Neural cell (in vitro differentiated cells): ENCODE measurements around the gene SEC22A. TPM values are rescaled to one million over a fixed set of nuclear protein-coding genes. Genes with fewer than 3 reads are reported as not detected.

Experiments used
- H2AFZ ChIP-seq: fragments of 200-600, 300-800 bp; sonication (generic), shearing (Covaris generic); 2 replicates; pipeline ENCODE4 v1.6.0; 2014; ENCODE audit warnings: low read depth, mild to moderate bottlenecking, antibody characterized with exemption, low read length, moderate library complexity
- H3F3A ChIP-seq: fragments of 200-600 bp; shearing (Covaris generic); 2 replicates; pipeline ENCODE4 v1.6.1; 2016; ENCODE audit warnings: mild to moderate bottlenecking, moderate library complexity, mixed read lengths, antibody characterized with exemption, low read length; ENCODE audit not compliant: insufficient read depth, poor library complexity, severe bottlenecking
- H3K27ac ChIP-seq: fragments of 200-600, 300-800 bp; sonication (generic), shearing (Covaris generic); 2 replicates; pipeline ENCODE4 v1.5.1; 2014; ENCODE audit warnings: mild to moderate bottlenecking, low read length, moderate library complexity
- H3K27me3 ChIP-seq: fragments of 300-800, 200-600 bp; sonication (generic), shearing (Covaris generic); 2 replicates; pipeline ENCODE4 v1.6.0; 2014; ENCODE audit warnings: mild to moderate bottlenecking, low read depth, low read length, moderate library complexity; ENCODE audit not compliant: insufficient read depth
- H3K36me3 ChIP-seq: fragments of 300-800, 200-600 bp; sonication (generic), shearing (Covaris generic); 2 replicates; pipeline ENCODE4 v1.5.1; 2014; ENCODE audit warnings: mild to moderate bottlenecking, antibody characterized with exemption, low read length, moderate library complexity; ENCODE audit not compliant: insufficient read depth
- H3K4me2 ChIP-seq: fragments of 300-800, 200-600 bp; sonication (generic), shearing (Covaris generic); 2 replicates; pipeline ENCODE4 v1.6.0; 2014; ENCODE audit warnings: mild to moderate bottlenecking, low read length
- H3K4me3 ChIP-seq: fragments of 300-800, 200-600 bp; sonication (generic), shearing (Covaris generic); 2 replicates; pipeline ENCODE4 v1.5.1; 2014; ENCODE audit warnings: mild to moderate bottlenecking, low read length, moderate library complexity
- H3K79me2 ChIP-seq: fragments of 200-600 bp; shearing (Covaris generic); replicated peaks from 2 replicates; pipeline ENCODE4 v1.6.0; 2014; ENCODE audit warnings: mild to moderate bottlenecking, low read length, moderate library complexity; ENCODE audit not compliant: insufficient read depth
- H3K9ac ChIP-seq: fragments of 300-800, 200-600 bp; sonication (generic), shearing (Covaris generic); 2 replicates; pipeline ENCODE4 v1.6.1; 2016; ENCODE audit warnings: mild to moderate bottlenecking, low read length, mixed read lengths
- H3K9me2 ChIP-seq: fragments of 200-600 bp; shearing (Covaris generic); 2 replicates; pipeline ENCODE4 v1.6.1; 2016; ENCODE audit warnings: mild to moderate bottlenecking, low read length, mixed read lengths; ENCODE audit not compliant: insufficient read depth
- H3K9me3 ChIP-seq: fragments of 200-600, 300-800 bp; sonication (generic), shearing (Covaris generic); 2 replicates; pipeline ENCODE4 v1.6.1; 2016; ENCODE audit warnings: mild to moderate bottlenecking, mixed run types, low read length, moderate library complexity, mixed read lengths
- H4K20me1 ChIP-seq: fragments of 200-600 bp; shearing (Covaris generic); 2 replicates; pipeline ENCODE4 v1.6.1; 2016; ENCODE audit warnings: mild to moderate bottlenecking, mixed run types; ENCODE audit not compliant: insufficient read depth
- EZH2 ChIP-seq: fragments of 200-600, 300-800 bp; shearing (Covaris generic), sonication (generic); IDR thresholded peaks from 2 replicates; pipeline ENCODE4 v1.6.1; 2014; ENCODE audit warnings: antibody characterized with exemption, low read length, borderline replicate concordance, mild to moderate bottlenecking; ENCODE audit not compliant: insufficient read depth, poor library complexity, severe bottlenecking
- POLR2AphosphoS5 ChIP-seq: IDR thresholded peaks from 2 replicates; pipeline ENCODE4 v1.6.1; 2012
- RAD21 ChIP-seq: fragments of 450-650 bp; conservative IDR thresholded peaks from 2 replicates; pipeline ENCODE4 v1.6.1; 2014; ENCODE audit warnings: antibody characterized with exemption, mild to moderate bottlenecking, moderate library complexity
- SMC3 ChIP-seq: fragments of 450-650 bp; conservative IDR thresholded peaks from 2 replicates; pipeline ENCODE4 v1.6.1; 2014; ENCODE audit warnings: antibody characterized with exemption, mild to moderate bottlenecking, moderate library complexity; ENCODE audit not compliant: poor library complexity
- TAF1 ChIP-seq: IDR thresholded peaks from 2 replicates; pipeline ENCODE4 v1.6.1; 2012; ENCODE audit warnings: low read depth
- polyA plus RNA-seq: library from polyadenylated mRNA; depleted of rRNA; stranded (reverse); fragments of >200 nt; gene quantifications from 2 replicates; pipeline ENCODE4 v1.2.3, GENCODE V29; 2014
- TF ChIP-seq, protein P1 (sequence below): IDR thresholded peaks from 2 replicates; pipeline ENCODE4 v1.6.1; 2012; ENCODE audit warnings: borderline replicate concordance
- TF ChIP-seq, protein P2 (sequence below): fragments of 450-650 bp; IDR thresholded peaks from 2 replicates; pipeline ENCODE4 v1.5.1; 2014; ENCODE audit warnings: antibody characterized with exemption, mild to moderate bottlenecking, moderate library complexity; ENCODE audit not compliant: poor library complexity, severe bottlenecking

The SEC22A gene
- polyA plus RNA-seq, 1 donor from 2014 or later: 44.0 TPM

GRCh38 chr3:123186695-123187094, 15.0 kb upstream of the SEC22A start:
- Histone ChIP-seq H3K36me3 (no peaks in the 10 kb centered on the region), H3K79me2 (no peaks in the 10 kb centered on the region), H3K27me3 (no peaks in the 10 kb centered on the region), H3K9me3 (no peaks in the 10 kb centered on the region), H3K9ac (no peak overlapping the region), H3F3A (no peaks in the 10 kb centered on the region), H4K20me1 (no peaks in the 10 kb centered on the region), H2AFZ (no peak overlapping the region), H3K4me2 (no peak overlapping the region), H3K4me3 (no peak overlapping the region), H3K27ac (no peak overlapping the region), H3K9me2 (no peaks in the 10 kb centered on the region)
- TF ChIP-seq SMC3 (no peak), POLR2AphosphoS5 (no peak)
- TF ChIP-seq, protein P1, sequence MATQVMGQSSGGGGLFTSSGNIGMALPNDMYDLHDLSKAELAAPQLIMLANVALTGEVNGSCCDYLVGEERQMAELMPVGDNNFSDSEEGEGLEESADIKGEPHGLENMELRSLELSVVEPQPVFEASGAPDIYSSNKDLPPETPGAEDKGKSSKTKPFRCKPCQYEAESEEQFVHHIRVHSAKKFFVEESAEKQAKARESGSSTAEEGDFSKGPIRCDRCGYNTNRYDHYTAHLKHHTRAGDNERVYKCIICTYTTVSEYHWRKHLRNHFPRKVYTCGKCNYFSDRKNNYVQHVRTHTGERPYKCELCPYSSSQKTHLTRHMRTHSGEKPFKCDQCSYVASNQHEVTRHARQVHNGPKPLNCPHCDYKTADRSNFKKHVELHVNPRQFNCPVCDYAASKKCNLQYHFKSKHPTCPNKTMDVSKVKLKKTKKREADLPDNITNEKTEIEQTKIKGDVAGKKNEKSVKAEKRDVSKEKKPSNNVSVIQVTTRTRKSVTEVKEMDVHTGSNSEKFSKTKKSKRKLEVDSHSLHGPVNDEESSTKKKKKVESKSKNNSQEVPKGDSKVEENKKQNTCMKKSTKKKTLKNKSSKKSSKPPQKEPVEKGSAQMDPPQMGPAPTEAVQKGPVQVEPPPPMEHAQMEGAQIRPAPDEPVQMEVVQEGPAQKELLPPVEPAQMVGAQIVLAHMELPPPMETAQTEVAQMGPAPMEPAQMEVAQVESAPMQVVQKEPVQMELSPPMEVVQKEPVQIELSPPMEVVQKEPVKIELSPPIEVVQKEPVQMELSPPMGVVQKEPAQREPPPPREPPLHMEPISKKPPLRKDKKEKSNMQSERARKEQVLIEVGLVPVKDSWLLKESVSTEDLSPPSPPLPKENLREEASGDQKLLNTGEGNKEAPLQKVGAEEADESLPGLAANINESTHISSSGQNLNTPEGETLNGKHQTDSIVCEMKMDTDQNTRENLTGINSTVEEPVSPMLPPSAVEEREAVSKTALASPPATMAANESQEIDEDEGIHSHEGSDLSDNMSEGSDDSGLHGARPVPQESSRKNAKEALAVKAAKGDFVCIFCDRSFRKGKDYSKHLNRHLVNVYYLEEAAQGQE: no peak

GRCh38 chr3:123188058-123188457, 13.7 kb upstream of the SEC22A start:
- Histone ChIP-seq H3K9ac (no peak overlapping the region), H2AFZ (no peak overlapping the region), H3K9me3 (no peaks in the 10 kb centered on the region), H3K36me3 (no peaks in the 10 kb centered on the region), H3K9me2 (no peaks in the 10 kb centered on the region), H3K4me3 (no peak overlapping the region), H3K79me2 (no peaks in the 10 kb centered on the region), H3F3A (no peaks in the 10 kb centered on the region), H4K20me1 (no peaks in the 10 kb centered on the region), H3K4me2 (no peak overlapping the region), H3K27ac (no peak overlapping the region), H3K27me3 (no peaks in the 10 kb centered on the region)
- TF ChIP-seq, protein P1: no peak
- TF ChIP-seq EZH2: no peak
- no peak for TF ChIP-seq POLR2AphosphoS5
- no peak for TF ChIP-seq TAF1
- TF ChIP-seq RAD21: no peak

DNA sequence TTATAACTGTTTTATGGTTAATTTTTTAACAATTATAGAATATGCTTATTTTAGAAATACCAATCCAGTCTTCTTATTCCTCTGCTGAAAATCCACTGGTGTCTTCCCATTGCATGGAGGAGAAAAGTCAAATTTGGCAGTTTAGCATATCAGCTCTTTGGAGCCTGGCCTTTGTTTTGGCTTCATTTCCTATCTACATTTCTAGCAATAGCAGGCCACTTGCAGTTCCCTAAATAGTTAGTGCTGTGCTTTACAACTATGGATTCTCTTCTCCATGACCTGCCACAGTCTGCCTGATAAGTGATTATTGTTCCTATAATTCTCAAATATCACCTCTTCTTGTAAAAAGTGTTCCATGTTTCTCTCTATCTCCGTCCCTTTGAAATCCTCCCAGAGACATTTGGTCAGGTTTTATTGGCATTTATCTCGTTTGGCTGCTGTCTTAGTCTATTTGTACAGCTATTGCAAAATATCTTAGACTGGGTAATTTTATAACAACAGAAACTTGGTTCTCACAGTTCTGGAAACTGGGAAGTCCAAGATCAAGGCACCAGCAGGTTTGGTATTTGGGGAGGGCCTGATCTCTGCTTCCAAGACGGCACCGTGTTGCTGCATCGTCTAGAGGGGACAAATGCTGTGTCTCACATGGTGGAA, 8.2 kb upstream of the SEC22A start:
- H3K27me3 ChIP-seq: no peaks in the 10 kb centered on the region
- H3K4me3 ChIP-seq: no peak overlapping the region
- no peaks in the 10 kb centered on the region for H3K79me2 ChIP-seq
- H3K4me2 ChIP-seq: no peak overlapping the region
- no peaks in the 10 kb centered on the region for H3K36me3 ChIP-seq
- H4K20me1 ChIP-seq: no peaks in the 10 kb centered on the region
- H2AFZ ChIP-seq: no peak overlapping the region
- H3F3A ChIP-seq: no peaks in the 10 kb centered on the region
- TF ChIP-seq, protein P2, sequence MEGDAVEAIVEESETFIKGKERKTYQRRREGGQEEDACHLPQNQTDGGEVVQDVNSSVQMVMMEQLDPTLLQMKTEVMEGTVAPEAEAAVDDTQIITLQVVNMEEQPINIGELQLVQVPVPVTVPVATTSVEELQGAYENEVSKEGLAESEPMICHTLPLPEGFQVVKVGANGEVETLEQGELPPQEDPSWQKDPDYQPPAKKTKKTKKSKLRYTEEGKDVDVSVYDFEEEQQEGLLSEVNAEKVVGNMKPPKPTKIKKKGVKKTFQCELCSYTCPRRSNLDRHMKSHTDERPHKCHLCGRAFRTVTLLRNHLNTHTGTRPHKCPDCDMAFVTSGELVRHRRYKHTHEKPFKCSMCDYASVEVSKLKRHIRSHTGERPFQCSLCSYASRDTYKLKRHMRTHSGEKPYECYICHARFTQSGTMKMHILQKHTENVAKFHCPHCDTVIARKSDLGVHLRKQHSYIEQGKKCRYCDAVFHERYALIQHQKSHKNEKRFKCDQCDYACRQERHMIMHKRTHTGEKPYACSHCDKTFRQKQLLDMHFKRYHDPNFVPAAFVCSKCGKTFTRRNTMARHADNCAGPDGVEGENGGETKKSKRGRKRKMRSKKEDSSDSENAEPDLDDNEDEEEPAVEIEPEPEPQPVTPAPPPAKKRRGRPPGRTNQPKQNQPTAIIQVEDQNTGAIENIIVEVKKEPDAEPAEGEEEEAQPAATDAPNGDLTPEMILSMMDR: no peak
- no peak overlapping the region for H3K27ac ChIP-seq
- no peaks in the 10 kb centered on the region for H3K9me2 ChIP-seq
- no peak overlapping the region for H3K9ac ChIP-seq
- no peaks in the 10 kb centered on the region for H3K9me3 ChIP-seq
